GM15510 (cell line): ENCODE results near the gene ZNF358.
A peak's percentile ranks its signal among the peaks of the same experiment; 100 is the strongest.

Experiments used
- POLR2A ChIP-seq: IDR thresholded peaks from 3 replicates; pipeline ENCODE4 v1.6.1; 2011; ENCODE audit warnings: borderline replicate concordance; ENCODE audit not compliant: insufficient read length; ENCODE audit errors: extremely low read depth

The ZNF358 gene

DNA sequence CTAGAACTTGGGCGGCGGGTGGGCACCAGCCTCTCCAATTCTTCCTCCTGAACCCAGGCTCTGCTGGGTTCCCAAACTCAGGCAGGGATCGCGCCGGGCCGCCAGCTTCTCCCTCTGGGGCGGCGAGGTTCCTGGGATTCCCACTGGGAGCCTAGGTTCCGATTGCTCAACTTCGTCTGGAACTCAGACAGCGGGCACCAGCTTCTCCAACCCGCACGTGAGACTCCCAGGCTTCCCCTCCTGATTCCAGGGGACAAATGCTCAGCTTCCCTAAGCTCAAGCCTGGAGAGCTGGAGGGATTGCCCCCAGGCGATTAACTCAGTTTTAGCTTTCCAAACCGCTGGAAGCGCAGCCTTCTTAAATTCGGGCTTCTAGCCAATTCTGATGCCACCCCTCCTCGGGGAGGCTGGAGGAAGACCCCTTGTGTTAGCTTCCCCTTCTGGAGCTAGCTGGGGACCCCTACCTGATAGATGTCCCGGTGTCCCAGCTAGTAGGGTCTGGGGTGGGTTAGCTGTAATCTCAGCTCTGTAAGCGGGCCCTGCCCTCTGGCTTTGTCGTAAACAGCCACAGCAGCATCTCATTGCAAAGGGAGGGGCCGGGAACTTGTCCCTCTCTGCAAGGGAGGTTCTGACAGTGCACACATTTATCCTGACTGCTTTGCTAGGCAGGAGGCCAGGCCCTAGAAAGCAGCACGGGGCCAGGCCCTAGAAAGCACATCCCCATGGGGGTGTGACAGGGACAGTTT, 7.2 kb downstream of the ZNF358 start:
- no peak for TF ChIP-seq POLR2A

DNA sequence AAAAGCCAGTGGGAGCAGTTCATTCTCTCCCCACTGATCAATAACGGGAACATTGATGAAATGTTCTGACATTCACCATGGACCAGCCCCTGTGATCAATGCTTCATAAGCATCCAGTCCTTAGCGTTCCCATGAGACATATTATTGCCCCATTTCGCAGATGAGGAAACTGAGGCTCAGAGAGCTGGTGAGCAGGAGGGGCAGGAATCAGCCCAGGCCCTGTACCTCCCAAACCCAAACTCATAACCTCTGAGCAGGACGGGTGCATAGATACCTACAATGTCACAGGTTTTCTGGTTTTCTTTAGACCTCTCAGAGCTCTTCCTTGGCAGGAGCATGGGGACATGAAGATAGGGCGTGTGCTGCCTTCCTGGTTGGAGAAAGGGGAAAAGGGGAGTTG, 8.6 kb downstream of the ZNF358 start:
- TF ChIP-seq POLR2A, result no peak

DNA sequence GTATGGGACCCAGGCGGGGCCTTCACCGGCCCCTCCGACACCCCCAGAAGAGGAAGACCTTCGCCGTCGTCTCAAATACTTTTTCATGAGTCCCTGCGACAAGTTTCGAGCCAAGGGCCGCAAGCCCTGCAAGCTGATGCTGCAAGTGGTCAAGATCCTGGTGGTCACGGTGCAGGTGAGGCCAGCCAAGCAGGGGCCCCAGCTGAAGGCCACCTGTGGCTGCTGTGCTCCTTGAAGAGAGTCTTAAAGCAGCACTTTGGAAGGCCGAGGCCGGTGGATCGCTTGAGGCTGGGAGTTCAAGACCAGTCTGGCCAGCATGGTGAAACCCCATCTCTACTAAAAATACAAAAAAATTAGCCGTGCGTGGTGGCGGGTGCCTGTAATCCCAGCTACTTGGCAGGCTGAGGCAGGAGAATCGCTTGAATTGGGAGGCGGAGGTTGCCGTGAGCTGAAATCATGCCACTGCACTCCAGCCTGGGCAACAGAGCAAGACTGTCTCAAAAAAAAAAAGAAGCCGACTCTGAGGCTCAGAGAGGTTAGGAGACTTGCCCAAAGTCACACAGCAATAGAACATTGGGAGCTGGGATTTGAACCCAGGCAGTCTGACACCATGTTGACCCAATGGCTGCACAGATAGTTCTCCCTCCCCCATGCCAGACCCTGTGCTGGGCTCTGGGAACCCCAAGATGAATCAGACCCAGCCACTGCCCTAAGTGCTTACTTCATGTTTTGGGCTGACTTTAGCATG, 9.3 kb downstream of the ZNF358 start:
- no peak for TF ChIP-seq POLR2A

DNA sequence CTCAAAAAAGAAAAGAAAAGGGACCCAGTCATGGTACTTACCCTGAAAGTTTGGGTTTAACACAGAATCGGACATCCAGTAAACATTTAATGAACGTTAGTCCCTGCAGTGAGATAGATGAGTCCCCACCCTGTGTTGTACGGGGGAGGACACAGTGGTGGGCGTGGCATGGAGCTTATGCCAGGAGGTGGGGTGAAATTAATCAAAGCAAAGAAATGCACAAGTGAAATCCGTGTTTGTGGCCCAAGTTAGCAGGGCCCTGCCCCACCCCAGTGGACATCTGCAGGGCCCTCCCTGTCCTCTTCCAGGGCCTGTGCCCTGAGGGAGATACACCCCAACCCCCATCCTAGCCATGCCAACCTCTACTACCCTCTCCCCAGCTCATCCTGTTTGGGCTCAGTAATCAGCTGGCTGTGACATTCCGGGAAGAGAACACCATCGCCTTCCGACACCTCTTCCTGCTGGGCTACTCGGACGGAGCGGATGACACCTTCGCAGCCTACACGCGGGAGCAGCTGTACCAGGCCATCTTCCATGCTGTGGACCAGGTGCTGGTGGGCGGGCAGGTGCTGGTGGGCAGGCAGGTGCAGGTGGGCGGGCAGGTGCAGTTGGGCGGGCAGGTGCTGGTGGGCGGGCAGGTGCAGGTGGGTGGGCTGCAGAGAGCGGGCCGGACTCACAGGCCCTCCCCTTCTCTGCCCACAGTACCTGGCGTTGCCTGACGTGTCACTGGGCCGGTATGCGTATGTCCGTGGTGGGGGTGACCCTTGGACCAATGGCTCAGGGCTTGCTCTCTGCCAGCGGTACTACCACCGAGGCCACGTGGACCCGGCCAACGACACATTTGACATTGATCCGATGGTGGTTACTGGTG, 10.4 kb downstream of the ZNF358 start:
- TF ChIP-seq POLR2A, result no peak

DNA sequence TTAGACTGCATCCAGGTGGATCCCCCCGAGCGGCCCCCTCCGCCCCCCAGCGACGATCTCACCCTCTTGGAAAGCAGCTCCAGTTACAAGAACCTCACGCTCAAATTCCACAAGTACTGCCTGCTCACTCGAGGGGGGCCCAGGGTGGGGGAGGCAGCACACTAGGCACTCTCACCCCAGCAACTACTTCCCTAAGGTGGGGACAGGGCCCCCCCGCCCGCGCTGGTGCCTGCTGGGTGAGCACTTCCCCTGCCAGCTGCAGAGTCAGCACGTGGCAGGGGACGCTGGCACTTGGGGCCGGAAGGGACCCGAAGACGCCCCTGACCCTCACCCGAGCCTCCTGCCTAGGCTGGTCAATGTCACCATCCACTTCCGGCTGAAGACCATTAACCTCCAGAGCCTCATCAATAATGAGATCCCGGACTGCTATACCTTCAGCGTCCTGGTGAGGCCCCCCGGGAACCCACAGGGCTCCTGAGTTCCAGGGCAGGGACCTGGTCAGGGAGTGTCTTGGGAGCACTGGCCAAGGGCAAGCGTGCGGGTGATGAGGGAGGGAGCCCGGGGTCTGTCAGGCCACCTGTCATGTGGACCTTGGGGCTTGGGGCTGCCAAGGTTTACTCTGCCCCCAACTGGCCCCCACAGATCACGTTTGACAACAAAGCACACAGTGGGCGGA, 11.8 kb downstream of the ZNF358 start:
- TF ChIP-seq POLR2A, result no peak

DNA sequence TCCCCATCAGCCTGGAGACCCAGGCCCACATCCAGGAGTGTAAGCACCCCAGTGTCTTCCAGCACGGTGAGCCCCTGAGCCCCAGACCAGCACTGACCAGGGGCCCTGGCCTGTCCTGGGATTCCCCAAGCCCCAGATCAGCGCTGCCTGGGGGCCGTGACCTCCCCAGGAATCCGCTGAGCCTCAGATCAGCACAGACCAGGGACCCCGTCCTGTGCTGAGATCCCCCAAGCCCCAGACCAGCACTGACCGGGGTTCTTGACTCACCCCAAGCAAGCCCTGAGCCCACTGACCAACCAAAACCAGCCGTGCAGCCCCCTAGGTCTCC, 12.3 kb downstream of the ZNF358 start:
- TF ChIP-seq POLR2A, result no peak

DNA sequence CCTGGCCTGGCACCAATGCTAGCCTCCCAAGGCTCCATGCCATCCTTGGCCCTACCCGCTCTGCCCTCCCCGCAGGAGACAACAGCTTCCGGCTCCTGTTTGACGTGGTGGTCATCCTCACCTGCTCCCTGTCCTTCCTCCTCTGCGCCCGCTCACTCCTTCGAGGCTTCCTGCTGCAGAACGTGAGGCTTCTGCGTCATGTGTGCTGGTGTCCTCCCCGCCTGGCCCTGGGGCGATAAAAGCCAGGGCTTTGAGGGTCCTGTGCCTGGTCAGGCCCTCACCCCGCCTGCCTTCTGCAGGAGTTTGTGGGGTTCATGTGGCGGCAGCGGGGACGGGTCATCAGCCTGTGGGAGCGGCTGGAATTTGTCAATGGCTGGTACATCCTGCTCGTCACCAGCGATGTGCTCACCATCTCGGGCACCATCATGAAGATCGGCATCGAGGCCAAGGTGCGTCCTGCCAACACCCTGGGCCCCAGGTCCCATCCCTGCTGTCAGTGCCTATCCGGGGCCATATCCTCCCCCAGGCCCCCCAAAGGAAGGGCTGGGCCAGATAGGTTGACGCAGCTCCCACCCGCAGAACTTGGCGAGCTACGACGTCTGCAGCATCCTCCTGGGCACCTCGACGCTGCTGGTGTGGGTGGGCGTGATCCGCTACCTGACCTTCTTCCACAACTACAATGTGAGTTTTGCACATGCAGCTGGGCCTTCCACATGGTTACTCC, 12.8 kb downstream of the ZNF358 start:
- TF ChIP-seq POLR2A, result no peak

DNA sequence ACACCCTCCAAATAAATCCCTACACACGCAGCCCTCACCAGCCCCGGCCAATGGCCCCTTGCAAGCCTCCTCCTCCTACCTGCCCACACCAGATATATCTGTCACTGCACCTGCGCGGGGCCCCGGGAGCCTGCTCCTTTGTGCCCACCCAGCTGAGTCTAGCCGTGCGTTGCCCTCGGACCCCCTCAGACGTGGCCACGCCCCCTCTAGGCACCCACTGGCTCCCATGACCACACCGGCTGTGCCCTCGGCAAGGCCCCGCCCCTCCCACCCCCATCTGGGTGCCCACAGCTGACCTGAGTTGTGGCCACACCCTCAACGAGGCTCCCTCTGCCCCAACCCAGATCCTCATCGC, 13.3 kb downstream of the ZNF358 start:
- TF ChIP-seq POLR2A, result no peak

DNA sequence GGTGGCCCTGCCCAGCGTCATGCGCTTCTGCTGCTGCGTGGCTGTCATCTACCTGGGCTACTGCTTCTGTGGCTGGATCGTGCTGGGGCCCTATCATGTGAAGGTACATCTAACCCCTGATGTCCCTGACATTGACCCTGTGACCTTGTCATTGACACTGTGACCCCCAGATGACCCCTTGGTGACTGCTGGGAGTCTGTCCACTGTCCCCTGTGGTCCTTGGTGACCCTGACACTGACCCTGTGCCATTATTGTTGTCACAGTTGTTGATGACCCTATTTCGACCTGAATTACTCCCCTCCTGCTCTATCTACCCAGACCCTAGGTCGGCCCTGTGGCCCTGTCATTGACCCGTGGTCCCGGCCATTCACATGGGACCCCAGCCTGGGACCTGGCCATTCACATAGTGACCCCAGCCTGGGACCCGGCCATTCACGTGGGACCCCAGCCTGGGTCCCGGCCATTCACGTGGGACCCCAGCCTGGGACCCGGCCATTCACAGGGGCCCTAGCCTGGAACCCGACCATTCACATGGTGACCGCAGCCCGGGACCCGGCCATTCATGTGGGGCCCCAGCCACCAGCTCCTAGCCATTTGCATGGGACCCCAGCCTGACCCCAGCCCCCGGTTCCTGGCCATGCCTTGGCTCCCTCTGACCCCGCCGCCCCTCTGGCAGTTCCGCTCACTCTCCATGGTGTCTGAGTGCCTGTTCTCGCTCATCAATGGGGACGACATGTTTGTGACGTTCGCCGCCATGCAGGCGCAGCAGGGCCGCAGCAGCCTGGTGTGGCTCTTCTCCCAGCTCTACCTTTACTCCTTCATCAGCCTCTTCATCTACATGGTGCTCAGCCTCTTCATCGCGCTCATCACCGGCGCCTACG, 13.9 kb downstream of the ZNF358 start:
- TF ChIP-seq POLR2A, result no peak

DNA sequence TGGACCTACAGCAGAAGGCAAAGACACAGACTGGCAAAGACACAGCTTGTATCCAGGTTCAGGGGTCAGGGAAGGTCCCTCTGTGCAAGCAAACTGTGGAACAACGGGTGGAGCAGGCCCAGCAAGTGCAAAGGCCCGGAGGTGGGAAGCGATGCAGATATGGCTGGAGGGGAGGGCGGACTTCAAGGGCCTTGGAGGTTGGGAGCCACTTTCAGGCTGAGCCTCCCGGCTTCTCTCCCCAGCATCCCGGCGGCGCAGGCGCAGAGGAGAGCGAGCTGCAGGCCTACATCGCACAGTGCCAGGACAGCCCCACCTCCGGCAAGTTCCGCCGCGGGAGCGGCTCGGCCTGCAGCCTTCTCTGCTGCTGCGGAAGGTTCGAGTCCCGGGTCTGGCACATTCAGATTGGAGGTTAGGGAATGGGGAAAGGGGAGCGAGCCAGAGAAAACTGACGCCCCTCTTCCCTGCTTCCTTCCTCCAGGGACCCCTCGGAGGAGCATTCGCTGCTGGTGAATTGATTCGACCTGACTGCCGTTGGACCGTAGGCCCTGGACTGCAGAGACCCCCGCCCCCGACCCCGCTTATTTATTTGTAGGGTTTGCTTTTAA, 17.5 kb downstream of the ZNF358 start:
- no peak for TF ChIP-seq POLR2A

DNA sequence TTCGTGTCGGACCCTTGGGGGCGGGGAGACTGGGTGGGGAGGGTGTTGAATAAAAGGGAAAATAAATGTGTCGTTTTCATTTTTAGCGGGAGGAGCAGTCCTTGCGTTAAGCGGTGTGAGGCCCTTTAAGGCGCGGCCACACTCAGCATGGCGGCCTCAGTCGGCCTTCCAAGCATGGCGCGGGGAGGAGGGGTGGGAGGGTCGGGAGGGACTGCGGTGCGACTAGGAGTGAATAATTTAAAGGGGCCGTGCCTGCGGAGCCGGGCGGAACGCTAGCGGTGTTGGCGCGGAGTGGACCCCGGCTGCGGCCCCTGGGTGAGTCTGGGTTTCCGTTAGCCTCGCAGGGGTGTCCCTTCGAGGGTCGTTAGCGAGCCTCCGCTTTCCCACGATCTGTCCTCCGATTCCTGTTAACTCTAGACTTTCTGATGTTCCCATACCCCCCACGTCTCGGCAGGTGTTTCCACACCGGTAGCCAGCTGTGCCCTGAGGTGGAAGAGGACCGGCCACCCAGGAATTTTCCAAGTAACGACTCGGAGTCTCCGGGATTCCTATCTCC, 18.1 kb downstream of the ZNF358 start:
- TF ChIP-seq POLR2A, result peak; percentile 29

DNA sequence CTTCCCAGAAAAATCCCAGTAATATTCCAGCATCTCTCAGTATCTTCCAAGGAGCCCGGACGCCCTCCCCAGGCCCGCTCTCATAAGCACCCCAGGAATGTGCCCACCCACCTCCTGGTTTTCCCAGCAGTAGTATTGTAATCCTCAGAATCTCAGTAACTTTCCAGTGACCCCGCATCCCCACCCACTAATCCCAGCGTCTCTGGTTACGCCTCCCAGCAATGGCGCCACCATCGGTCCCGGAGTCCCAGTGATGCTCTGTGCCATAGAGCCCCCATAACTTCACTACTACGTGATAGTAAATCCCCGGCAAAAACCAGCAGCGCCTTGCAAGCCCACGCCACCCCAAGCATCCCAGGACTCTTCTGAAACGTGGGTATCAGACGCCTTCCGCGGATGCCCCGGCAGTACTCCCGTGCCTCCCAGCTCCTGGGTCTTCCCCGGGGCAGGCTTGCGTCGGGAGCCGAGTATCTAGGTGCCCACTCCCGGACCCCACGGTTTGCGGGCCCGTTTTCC, 18.7 kb downstream of the ZNF358 start:
- no peak for TF ChIP-seq POLR2A

DNA sequence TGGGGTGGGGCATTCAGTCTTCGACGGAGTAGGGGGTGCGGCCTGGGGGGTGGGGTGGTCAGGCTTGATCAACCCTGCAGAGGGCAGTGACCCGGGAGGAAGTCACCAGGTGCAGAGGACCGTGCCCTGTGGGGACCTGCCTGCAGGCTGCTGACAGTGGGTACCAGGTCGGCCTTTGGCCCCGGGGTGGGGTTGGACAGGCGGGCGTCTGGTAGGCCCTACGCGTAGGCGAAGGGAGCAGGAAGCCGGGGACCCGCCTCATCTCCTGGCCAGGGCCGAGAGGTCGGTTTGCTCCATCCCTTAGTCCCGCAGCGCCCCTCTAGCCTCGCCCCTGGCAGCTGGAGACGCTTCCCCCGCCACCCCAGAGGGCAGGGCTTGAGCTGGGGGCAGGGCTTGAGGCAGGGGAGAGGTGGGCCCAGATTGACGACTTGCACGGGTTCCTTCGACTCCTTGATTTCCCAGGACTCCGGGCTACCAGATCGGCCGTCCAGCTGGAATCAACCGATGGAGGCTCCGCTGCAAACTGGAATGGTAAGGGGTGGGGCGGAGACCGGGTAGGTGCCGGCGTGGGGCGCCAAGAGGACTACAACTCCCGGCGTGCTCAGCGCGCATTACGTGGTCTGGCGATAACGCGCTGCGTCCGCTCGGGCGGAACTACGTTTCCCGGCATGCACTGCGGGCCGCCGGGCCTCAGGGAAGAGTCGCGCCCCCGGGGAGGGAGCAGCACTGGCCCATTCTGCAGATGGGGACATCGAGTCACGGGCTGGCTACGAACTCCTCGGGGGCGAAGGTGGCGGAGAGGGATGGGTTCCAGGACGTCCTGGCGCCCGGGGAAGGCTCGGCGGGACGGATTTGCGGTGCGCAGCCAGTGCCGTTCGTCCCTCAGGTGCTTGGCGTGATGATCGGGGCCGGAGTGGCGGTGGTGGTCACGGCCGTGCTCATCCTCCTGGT, 19.4 kb downstream of the ZNF358 start, which contains the start of gene PNPLA6:
Gene PNPLA6, plus strand, starts transcription at position 671 of the 951 bp plus-strand sequence. Its CDS starts 72 bp downstream, at position 743.
- TF ChIP-seq POLR2A, result peak; percentile 50
